ENCODE measurements around the gene NPY2R.

NPY2R gene

DNA sequence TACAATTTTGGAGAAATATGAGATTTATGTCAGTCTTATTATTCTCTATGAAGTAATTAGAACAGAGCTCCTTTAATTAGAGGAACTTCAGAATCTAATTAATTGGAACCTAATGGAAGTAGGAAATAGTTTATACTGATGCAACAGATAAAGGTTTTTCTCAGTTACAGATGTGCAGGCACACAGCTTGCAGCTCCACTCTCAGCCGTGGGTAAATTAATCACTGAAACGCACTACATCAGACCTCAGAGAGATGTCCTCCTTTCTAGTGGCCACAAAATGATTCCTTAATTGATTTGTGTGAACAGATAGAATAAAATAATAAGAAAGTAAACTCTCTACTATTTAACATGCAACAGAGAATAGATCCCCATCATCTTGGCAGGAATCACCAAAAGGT lies 21.5 kb upstream of the NPY2R start:
- DNase-seq (ENCODE audit: low spot score), result no peak
- TF ChIP-seq, protein P1, sequence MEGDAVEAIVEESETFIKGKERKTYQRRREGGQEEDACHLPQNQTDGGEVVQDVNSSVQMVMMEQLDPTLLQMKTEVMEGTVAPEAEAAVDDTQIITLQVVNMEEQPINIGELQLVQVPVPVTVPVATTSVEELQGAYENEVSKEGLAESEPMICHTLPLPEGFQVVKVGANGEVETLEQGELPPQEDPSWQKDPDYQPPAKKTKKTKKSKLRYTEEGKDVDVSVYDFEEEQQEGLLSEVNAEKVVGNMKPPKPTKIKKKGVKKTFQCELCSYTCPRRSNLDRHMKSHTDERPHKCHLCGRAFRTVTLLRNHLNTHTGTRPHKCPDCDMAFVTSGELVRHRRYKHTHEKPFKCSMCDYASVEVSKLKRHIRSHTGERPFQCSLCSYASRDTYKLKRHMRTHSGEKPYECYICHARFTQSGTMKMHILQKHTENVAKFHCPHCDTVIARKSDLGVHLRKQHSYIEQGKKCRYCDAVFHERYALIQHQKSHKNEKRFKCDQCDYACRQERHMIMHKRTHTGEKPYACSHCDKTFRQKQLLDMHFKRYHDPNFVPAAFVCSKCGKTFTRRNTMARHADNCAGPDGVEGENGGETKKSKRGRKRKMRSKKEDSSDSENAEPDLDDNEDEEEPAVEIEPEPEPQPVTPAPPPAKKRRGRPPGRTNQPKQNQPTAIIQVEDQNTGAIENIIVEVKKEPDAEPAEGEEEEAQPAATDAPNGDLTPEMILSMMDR (IDR thresholded peaks at IDR 0.05; ENCODE audit: extremely low read depth, missing control alignments), result no peak

DNA sequence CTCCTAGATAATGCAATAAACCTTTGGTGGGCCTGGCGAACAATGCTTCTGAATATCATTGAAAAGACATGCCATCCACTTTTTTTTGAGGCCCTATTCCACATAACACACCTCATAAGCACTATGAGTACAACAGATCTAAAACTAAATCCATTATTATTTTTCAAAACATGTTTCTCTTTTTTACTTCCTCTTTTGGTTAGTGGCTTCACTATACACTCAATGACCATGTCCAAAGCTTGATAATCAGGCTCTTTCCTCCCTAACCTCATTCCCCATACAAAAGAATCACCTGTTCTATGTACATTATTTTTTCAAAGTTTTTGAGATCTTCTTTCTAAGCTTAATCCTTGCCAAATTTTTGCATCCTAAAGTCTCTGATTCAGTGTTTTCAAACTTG lies 20.4 kb upstream of the NPY2R start:
- TF ChIP-seq, protein P1 (IDR thresholded peaks at IDR 0.05; ENCODE audit: extremely low read depth, missing control alignments), result no peak
- no peak for DNase-seq (ENCODE audit: low spot score)

DNA sequence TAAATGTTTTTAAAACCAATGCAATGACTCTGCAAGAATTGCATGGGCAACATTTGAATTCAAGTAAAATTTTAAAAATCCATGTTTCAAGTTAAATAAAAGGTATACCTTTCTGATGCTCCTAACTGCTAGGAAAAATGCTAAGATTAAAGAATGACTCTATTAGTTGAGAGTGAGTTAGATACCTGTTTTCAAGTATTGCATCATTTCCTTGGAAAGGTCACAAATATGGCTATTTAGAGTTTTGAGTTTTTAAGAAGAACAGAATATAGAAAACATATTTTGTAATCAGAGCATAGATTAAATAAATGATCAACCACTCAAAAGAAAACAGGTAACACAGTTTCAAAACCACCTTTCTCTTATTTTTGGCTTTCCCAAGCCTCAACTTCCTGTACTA lies 18.3 kb upstream of the NPY2R start:
- TF ChIP-seq, protein P1 (IDR thresholded peaks at IDR 0.05; ENCODE audit: extremely low read depth, missing control alignments), result no peak
- DNase-seq (ENCODE audit: low spot score), result no peak

DNA sequence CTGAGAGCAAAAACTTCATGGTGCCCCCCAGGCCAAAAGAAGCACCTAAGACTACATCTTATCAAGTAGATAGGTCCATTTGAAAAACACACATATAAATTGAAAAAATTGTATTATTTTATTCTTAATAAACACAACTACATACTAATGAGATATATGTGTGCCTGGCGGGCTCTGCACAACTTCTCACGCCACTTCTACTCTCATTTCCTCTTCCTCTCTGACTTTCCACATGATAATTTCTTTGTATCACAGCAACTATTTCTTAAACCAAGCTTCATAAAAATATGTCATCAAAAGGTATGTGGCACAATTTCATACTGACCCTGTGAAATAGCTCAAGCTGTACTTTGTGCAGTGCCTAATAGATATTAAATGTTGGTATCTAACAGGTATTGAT lies 10.7 kb upstream of the NPY2R start:
- TF ChIP-seq, protein P1 (IDR thresholded peaks at IDR 0.05; ENCODE audit: extremely low read depth, missing control alignments), result no peak
- no peak for DNase-seq (ENCODE audit: low spot score)

DNA sequence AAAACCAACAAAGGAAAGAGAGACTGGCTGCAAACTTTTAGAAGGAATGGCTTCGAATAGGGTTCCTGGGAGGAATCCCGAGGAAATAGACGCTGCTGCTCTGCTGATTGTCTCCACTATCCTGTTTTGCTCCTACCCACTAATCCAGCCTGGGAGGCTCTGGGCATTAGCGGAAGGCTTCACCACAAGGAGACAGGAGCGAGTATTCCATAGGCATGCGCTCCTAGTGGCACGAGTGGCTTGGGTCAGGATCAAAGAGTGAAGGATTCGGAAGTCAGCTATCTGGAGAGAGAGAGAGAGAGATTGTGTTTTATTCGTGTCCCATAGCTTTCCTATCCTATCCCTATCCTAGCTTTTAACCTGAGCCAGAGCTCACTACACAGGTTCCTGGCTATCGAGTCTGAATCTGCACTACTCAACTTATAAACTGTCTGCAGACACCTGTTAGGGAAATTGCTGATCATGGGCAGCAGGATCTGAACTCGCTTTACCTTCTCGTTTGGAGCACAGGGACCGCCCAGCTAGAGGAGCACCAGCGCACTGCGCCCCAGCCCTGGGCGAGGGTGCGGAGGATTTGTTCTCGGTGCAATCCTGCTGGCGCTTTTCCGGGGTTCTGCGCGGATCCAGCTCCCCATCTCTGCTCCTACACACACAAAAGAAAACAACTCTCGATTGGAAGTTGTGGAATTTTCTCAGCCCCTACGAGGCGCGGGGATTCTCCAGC lies 740 bp upstream of the NPY2R start:
- TF ChIP-seq, protein P1 (IDR thresholded peaks at IDR 0.05; ENCODE audit: extremely low read depth, missing control alignments), result no peak
- no peak for DNase-seq (ENCODE audit: low spot score)

DNA sequence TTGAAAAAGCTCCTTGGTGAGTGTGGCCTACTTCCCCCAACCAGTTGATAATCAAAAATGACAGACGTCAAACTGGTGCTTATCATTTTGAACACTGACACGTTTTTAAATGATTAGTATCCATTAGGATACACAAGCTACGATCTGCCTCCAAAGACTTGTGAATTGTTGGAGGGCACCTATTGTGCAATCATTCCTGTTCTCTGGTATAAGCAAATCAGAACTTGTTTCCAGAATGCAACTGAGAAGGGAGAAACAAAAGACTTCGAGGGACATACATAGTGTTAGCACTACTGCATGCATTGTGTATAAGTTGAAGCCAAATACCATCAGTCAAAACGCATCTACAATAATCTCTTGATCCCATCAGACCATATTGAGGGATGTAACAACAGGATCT lies 11.6 kb downstream of the NPY2R start:
- TF ChIP-seq, protein P1 (IDR thresholded peaks at IDR 0.05; ENCODE audit: extremely low read depth, missing control alignments), result no peak

DNA sequence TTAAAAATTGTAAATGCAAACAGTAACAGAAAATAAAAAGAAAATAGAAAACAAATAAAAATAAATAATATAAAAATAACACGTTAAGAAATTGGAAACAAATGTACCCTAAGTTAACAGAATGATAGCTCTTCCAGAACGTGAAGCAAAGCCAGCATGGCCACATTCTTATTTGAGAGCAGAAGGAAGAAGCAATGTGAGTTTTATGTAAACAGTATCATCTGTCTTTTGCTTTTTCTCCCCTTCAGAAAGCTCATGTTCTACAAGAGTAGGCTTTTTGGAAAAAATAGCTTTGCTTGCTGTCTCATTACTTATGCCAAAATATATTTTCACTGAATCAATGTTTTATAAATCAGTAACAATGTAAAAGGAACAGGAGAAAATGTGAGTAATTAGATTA lies 18.7 kb downstream of the NPY2R start:
- DNase-seq (ENCODE audit: low spot score), result no peak
- TF ChIP-seq, protein P1 (IDR thresholded peaks at IDR 0.05; ENCODE audit: extremely low read depth, missing control alignments), result no peak

More for the DNA sequence above, 11.6 kb downstream of the NPY2R start:
- DNase-seq (ENCODE audit: low spot score), result no peak
